Effector CD8-positive, alpha-beta T cell (primary cell): Measurements from ENCODE around the gene BBS9.
"Not testable (repeated sequence)": the region's sequence is repeated elsewhere in the genome, so short reads cannot be mapped to it uniquely, and the experiment has no call there.

Experiments
- DNase-seq: peaks from one replicate; lab custom pipeline; 2025; lab: John Stamatoyannopoulos, UW

BBS9 gene

GRCh38 chr7:33428415-33428814 lies 299.1 kb downstream of the BBS9 start:
- no peak for DNase-seq

- DNase-seq = no peak
Measured at GRCh38 chr7:33431543-33431942, 302.2 kb downstream of the BBS9 start.

GRCh38 chr7:33432821-33433220 lies 303.5 kb downstream of the BBS9 start:
- no peak for DNase-seq

GRCh38 chr7:33433357-33433756 lies 304.0 kb downstream of the BBS9 start:
- DNase-seq = no peak

- no peak for DNase-seq
Measured at GRCh38 chr7:33444511-33444910, 315.1 kb downstream of the BBS9 start.

GRCh38 chr7:33446551-33446950 lies 317.2 kb downstream of the BBS9 start:
- no peak for DNase-seq

- DNase-seq = no peak
Measured at GRCh38 chr7:33448035-33448434, 318.7 kb downstream of the BBS9 start.

GRCh38 chr7:33449847-33450246 lies 320.5 kb downstream of the BBS9 start:
- DNase-seq = no peak

GRCh38 chr7:33452805-33453502 lies 323.6 kb downstream of the BBS9 start:
- DNase-seq = no peak

- no peak for DNase-seq
Measured at GRCh38 chr7:33457039-33457438, 327.7 kb downstream of the BBS9 start.

GRCh38 chr7:33458581-33458980 lies 329.2 kb downstream of the BBS9 start:
- no peak for DNase-seq

- no peak for DNase-seq
Measured at GRCh38 chr7:33459340-33459751, 330.0 kb downstream of the BBS9 start.

- DNase-seq = no peak
Measured at GRCh38 chr7:33463131-33463530, 333.8 kb downstream of the BBS9 start.

GRCh38 chr7:33466203-33466602 lies 336.8 kb downstream of the BBS9 start:
- no peak for DNase-seq

GRCh38 chr7:33471636-33472242 lies 342.4 kb downstream of the BBS9 start:
- DNase-seq = no peak

GRCh38 chr7:33472348-33473025 lies 343.1 kb downstream of the BBS9 start:
- DNase-seq = no peak

GRCh38 chr7:33477719-33478480 lies 348.5 kb downstream of the BBS9 start:
- DNase-seq = no peak

- DNase-seq = not testable (repeated sequence)
Measured at GRCh38 chr7:33484476-33484875, 355.1 kb downstream of the BBS9 start.

GRCh38 chr7:33485747-33486493 lies 356.6 kb downstream of the BBS9 start:
- DNase-seq = no peak

GRCh38 chr7:33486633-33487032 lies 357.3 kb downstream of the BBS9 start:
- DNase-seq = no peak

GRCh38 chr7:33487998-33488682 lies 358.8 kb downstream of the BBS9 start:
- DNase-seq = no peak
